Measurements from ENCODE around the gene FAM98A. TPM values are rescaled to one million over a fixed set of nuclear protein-coding genes. Genes with fewer than 3 reads are reported as not detected.
A peak's percentile ranks its signal among the peaks of the same experiment; 100 is the strongest.

The FAM98A gene
- total RNA-seq, 4 donors from 2014 or later = 19.7 to 2,496 (median 73.0) TPM

- Histone ChIP-seq H3K27me3 (no peaks in the 10 kb centered on the region), H3K4me3 (peak overlapping the region; percentile 75 to 89)
- intact Hi-C loops (cut with DNase I; ENCODE audit: low total_unique reads) = no loop called here
Measured at GRCh38 chr2:33599943-33600192, 769 bp upstream of the FAM98A start.

GRCh38 chr2:33598561-33599174 lies 431 bp downstream of the FAM98A start:
- H3K4me1 ChIP-seq = peaks cover 0 to 3% of the 10 kb centered on the region in 2 donors
- H3K36me3 ChIP-seq = no peaks in the 10 kb centered on the region
- peak overlapping the region; percentile 80 to 85 for H3K27ac ChIP-seq
- peak in 1 of 2 donors; percentile 38 for DNase-seq
- peak overlapping the region; percentile 75 to 89 for H3K4me3 ChIP-seq
- no peak for TF ChIP-seq POLR2A (IDR thresholded peaks at IDR 0.05)
- TF ChIP-seq CTCF (IDR thresholded peaks at IDR 0.05) = no peak
- intact Hi-C loops (cut with DNase I; ENCODE audit: low total_unique reads) = no loop called here
- H3K9me3 ChIP-seq = no peaks in the 10 kb centered on the region
- H3K27me3 ChIP-seq = no peaks in the 10 kb centered on the region

More at GRCh38 chr2:33599943-33600192, 769 bp upstream of the FAM98A start:
- Histone ChIP-seq H3K4me1 (peaks cover 0 to 3% of the 10 kb centered on the region in 2 donors), H3K9me3 (no peaks in the 10 kb centered on the region), H3K27ac (peak overlapping the region; percentile 85), H3K36me3 (no peaks in the 10 kb centered on the region)
- TF ChIP-seq CTCF (IDR thresholded peaks at IDR 0.05) = no peak
- no peak for DNase-seq

- no peak for DNase-seq
- H3K4me3 ChIP-seq = no peak overlapping the region
- TF ChIP-seq POLR2A (IDR thresholded peaks at IDR 0.05) (no peak), CTCF (IDR thresholded peaks at IDR 0.05) (no peak)
- H3K27ac ChIP-seq = no peak overlapping the region
- H3K27me3 ChIP-seq = no peaks in the 10 kb centered on the region
- no peaks in the 10 kb centered on the region for H3K9me3 ChIP-seq
- H3K4me1 ChIP-seq = peaks cover 0 to 3% of the 10 kb centered on the region in 2 donors
- H3K36me3 ChIP-seq = no peaks in the 10 kb centered on the region
- intact Hi-C loops (cut with DNase I; ENCODE audit: low total_unique reads) = no loop called here
Measured at GRCh38 chr2:33597026-33597425, 2.1 kb downstream of the FAM98A start.

- no peak overlapping the region for H3K27ac ChIP-seq
- DNase-seq = no peak
- H3K9me3 ChIP-seq = no peaks in the 10 kb centered on the region
- TF ChIP-seq POLR2A (IDR thresholded peaks at IDR 0.05) (no peak), CTCF (IDR thresholded peaks at IDR 0.05) (no peak)
- intact Hi-C loops (cut with DNase I; ENCODE audit: low total_unique reads) = no loop called here
- H3K27me3 ChIP-seq = no peaks in the 10 kb centered on the region
- no peak overlapping the region for H3K4me3 ChIP-seq
- H3K36me3 ChIP-seq = no peaks in the 10 kb centered on the region
- peaks cover 0 to 3% of the 10 kb centered on the region in 2 donors for H3K4me1 ChIP-seq
Measured at GRCh38 chr2:33595385-33595784, 3.7 kb downstream of the FAM98A start.

- DNase-seq = no peak
- peak overlapping the region; percentile 40 to 47 for H3K27ac ChIP-seq
- no peaks in the 10 kb centered on the region for H3K36me3 ChIP-seq
- no peak overlapping the region for H3K4me3 ChIP-seq
- intact Hi-C loops (cut with DNase I; ENCODE audit: low total_unique reads) = loop anchor here (10.0 kb wide), 1 partner anchor 555 kb away; no protein-coding TSS in a partner anchor
- no peaks in the 10 kb centered on the region for H3K27me3 ChIP-seq
- no peaks in the 10 kb centered on the region for H3K4me1 ChIP-seq
- no peak for TF ChIP-seq POLR2A (IDR thresholded peaks at IDR 0.05)
- TF ChIP-seq CTCF (IDR thresholded peaks at IDR 0.05) = no peak
- H3K9me3 ChIP-seq = no peaks in the 10 kb centered on the region
Measured at GRCh38 chr2:33589444-33589843, 9.7 kb downstream of the FAM98A start.

Measured in uterus (tissue), 4 donors.